Stomach (tissue), 9 donors: ENCODE measurements around the gene EIF2B1. TPM values are rescaled to one million over a fixed set of nuclear protein-coding genes. Genes with fewer than 3 reads are reported as not detected.

Source experiments
- DNase-seq, 2 donors: peaks; one replicate each; pipeline versions ENCODE4 v3.0.0 to v3.0.0-alpha.2; 2013 to 2019
- H3K27ac ChIP-seq, 5 donors: fragments of 200-600 bp in 4 of 5; sonication (generic) in 4 of 5; one replicate each; pipeline ENCODE4 v1.5.1; 2013 to 2019; ENCODE audit warnings: mild to moderate bottlenecking in 1 of 5, moderate library complexity in 1 of 5
- H3K27me3 ChIP-seq, 3 donors: fragments of 200-600 bp; sonication (generic); one replicate each; pipeline ENCODE4 v1.5.1; 2017 to 2019; ENCODE audit warnings: mixed run types in 1 of 3
- H3K36me3 ChIP-seq, 4 donors: fragments of 200-600 bp; sonication (generic); 1 replicate in 3 of 4; 2 replicates in 1 of 4; pipeline ENCODE4 v1.5.1; 2016 to 2019
- H3K4me1 ChIP-seq, 4 donors: fragments of 200-600 bp; sonication (generic); one replicate each; pipeline ENCODE4 v1.5.1; 2016 to 2019
- H3K4me3 ChIP-seq, 4 donors: fragments of 200-600 bp; sonication (generic) in 3 of 4; one replicate each; pipeline ENCODE4 v1.5.1; 2016 to 2019; ENCODE audit warnings: mild to moderate bottlenecking in 1 of 4
- H3K9me3 ChIP-seq, 4 donors: fragments of 200-600 bp; sonication (generic); one replicate each; pipeline ENCODE4 v1.5.1; 2016 to 2019
- CTCF ChIP-seq, 7 experiments: fragments of 450-650 bp in 4 of 7; fragments of 200-600 bp in 3 of 7; sonication (generic) in 3 of 7; IDR thresholded peaks; one replicate each; pipeline ENCODE4 v1.5.1; 2016 to 2019; ENCODE audit warnings: antibody characterized with exemption in 7 of 7, control low read depth in 2 of 7, mild to moderate bottlenecking in 1 of 7
- EP300 ChIP-seq: sonication (generic); formaldehyde crosslinking; IDR thresholded peaks from one replicate; pipeline ENCODE4 v1.6.1; 2017; ENCODE audit warnings: antibody characterized with exemption
- POLR2A ChIP-seq, 4 donors: fragments of 450-650 bp; IDR thresholded peaks; one replicate each; pipeline ENCODE4 v1.6.1; 2016; ENCODE audit warnings: antibody characterized with exemption in 4 of 4, control low read depth in 2 of 4, mild to moderate bottlenecking in 1 of 4, moderate library complexity in 1 of 4
- POLR2AphosphoS5 ChIP-seq, 3 donors: sonication (generic); formaldehyde crosslinking; IDR thresholded peaks; one replicate each; pipeline ENCODE4 v1.6.1; 2016; ENCODE audit warnings: antibody characterized with exemption in 3 of 3
- WGBS, 5 donors: extraction: QIAGEN DNeasy Blood & Tissue Kit in 3 of 5; methylation state at CpG; one replicate each; pipeline versions ENCODE4 v1.1.5 to v1.1.7; 2013 to 2018; 5-methylcytosine and 5-hydroxymethylcytosine counted together
- intact Hi-C: fragments of 100-400 bp; cut with DNase I; formaldehyde crosslinking; loops from one replicate; pipeline ENCODE4 v1.15.1; 2023; ENCODE audit warnings: low total_unique reads
- polyA plus RNA-seq, 3 donors: library from polyadenylated mRNA; stranded (reverse); fragments of 200-250 nt; gene quantifications; one replicate each; pipeline ENCODE4 v1.2.3, GENCODE V29; 2013
- total RNA-seq, 5 donors: library from RNA; depleted of rRNA; stranded (reverse); fragments of >200 nt; gene quantifications; one replicate each; pipeline versions ENCODE4 v1.1.0 to v1.2.3, GENCODE V29; 2014 to 2016
- donor health status: healthy with polysubstance abuse.
- donor health status: Bipolar disorder and iron deficiency.
- donor health status: healthy.

Gene EIF2B1
- total and polyA plus RNA-seq, 8 donors = 20.0 to 194 (median 39.6) TPM

- H3K4me3 ChIP-seq = no peak overlapping the region
- no peak for DNase-seq
- no peaks in the 10 kb centered on the region for H3K27me3 ChIP-seq
- intact Hi-C loops = no loop called here
- no peaks in the 10 kb centered on the region for H3K4me1 ChIP-seq
- no peaks in the 10 kb centered on the region for H3K9me3 ChIP-seq
- TF ChIP-seq POLR2A (IDR thresholded peaks at IDR 0.05) (no peak), POLR2AphosphoS5 (IDR thresholded peaks at IDR 0.05) (no peak), EP300 (no peak), CTCF (IDR thresholded peaks at IDR 0.05) (no peak)
- H3K36me3 ChIP-seq = peaks cover 27 to 95% (median 87%) of the 10 kb centered on the region in 4 donors
- WGBS, 5 donors = 79 to 94% (median 93%) methylated on average over 7 of the region's 7 CpGs
- no peak overlapping the region for H3K27ac ChIP-seq
These were observed 10.4 kb upstream of the EIF2B1 start for GRCh38 chr12:123643911-123644310.

GRCh38 chr12:123634142-123634561 lies 666 bp upstream of the EIF2B1 start:
- Histone ChIP-seq H3K9me3 (no peaks in the 10 kb centered on the region), H3K27me3 (no peaks in the 10 kb centered on the region), H3K27ac (peak overlapping the region in 4 of 5 donors; percentile 83 to 89 (median 87)), H3K36me3 (peaks cover 24 to 40% (median 34%) of the 10 kb centered on the region in 4 donors), H3K4me3 (peak overlapping the region; percentile 64 to 94 (median 87)), H3K4me1 (peaks cover 14 to 43% (median 29%) of the 10 kb centered on the region in 4 donors)
- peak in 1 of 2 donors; percentile 14 for DNase-seq
- WGBS, 5 donors = 8 to 13% (median 11%) methylated on average over 19 of the region's 19 CpGs
- intact Hi-C loops = no loop called here
- no peak for TF ChIP-seq POLR2AphosphoS5 (IDR thresholded peaks at IDR 0.05)
- no peak for TF ChIP-seq EP300
- no peak for TF ChIP-seq CTCF (IDR thresholded peaks at IDR 0.05)
- TF ChIP-seq POLR2A (IDR thresholded peaks at IDR 0.05) = no peak

- H3K36me3 ChIP-seq = peaks cover 83 to 98% (median 98%) of the 10 kb centered on the region in 4 donors
- no peak overlapping the region for H3K27ac ChIP-seq
- TF ChIP-seq POLR2A (IDR thresholded peaks at IDR 0.05) (no peak), POLR2AphosphoS5 (IDR thresholded peaks at IDR 0.05) (no peak), CTCF (IDR thresholded peaks at IDR 0.05) (no peak), EP300 (no peak)
- 78 to 86% (median 83%) methylated on average over 14 to 15 of the region's 15 CpGs for WGBS, 5 donors
- H3K4me3 ChIP-seq = no peak overlapping the region
- intact Hi-C loops = no loop called here
- no peaks in the 10 kb centered on the region for H3K4me1 ChIP-seq
- no peaks in the 10 kb centered on the region for H3K9me3 ChIP-seq
- H3K27me3 ChIP-seq = no peaks in the 10 kb centered on the region
- DNase-seq = no peak
These were observed 11.6 kb downstream of the EIF2B1 start for GRCh38 chr12:123621619-123622530.

- Histone ChIP-seq H3K27ac (no peak overlapping the region), H3K36me3 (peaks cover 83 to 98% (median 98%) of the 10 kb centered on the region in 4 donors), H3K4me1 (no peaks in the 10 kb centered on the region), H3K4me3 (no peak overlapping the region), H3K27me3 (no peaks in the 10 kb centered on the region), H3K9me3 (no peaks in the 10 kb centered on the region)
- TF ChIP-seq CTCF (IDR thresholded peaks at IDR 0.05) = no peak
- TF ChIP-seq EP300 = no peak
- TF ChIP-seq POLR2A (IDR thresholded peaks at IDR 0.05) = no peak
- no peak for TF ChIP-seq POLR2AphosphoS5 (IDR thresholded peaks at IDR 0.05)
- 65 to 85% (median 77%) methylated on average over 8 of the region's 8 CpGs for WGBS, 5 donors
- no peak for DNase-seq
- intact Hi-C loops = no loop called here
These were observed 12.4 kb downstream of the EIF2B1 start for GRCh38 chr12:123621101-123621500.
